Kasumi-1 (cell line): ENCODE measurements around the gene LARGE1.
"Not testable (repeated sequence)": the region's sequence is repeated elsewhere in the genome, so short reads cannot be mapped to it uniquely, and the experiment has no call there.

Source experiments
- DNase-seq, 2 experiments: peaks; one replicate each; lab custom pipeline; 2025; lab: John Stamatoyannopoulos, UW

Gene LARGE1

GRCh38 chr22:33884829-33885228, 35.4 kb downstream of the LARGE1 start:
- no peak for DNase-seq

- no peak for DNase-seq
These were observed 36.1 kb downstream of the LARGE1 start for GRCh38 chr22:33883961-33884808.

- DNase-seq: no peak
These were observed 36.7 kb downstream of the LARGE1 start for GRCh38 chr22:33883561-33883960.

- DNase-seq: no peak
These were observed 37.3 kb downstream of the LARGE1 start for GRCh38 chr22:33882991-33883390.

GRCh38 chr22:33880986-33881385, 39.3 kb downstream of the LARGE1 start:
- no peak for DNase-seq

- no peak for DNase-seq
These were observed 40.5 kb downstream of the LARGE1 start for GRCh38 chr22:33879796-33880195.

- no peak for DNase-seq
These were observed 45.0 kb downstream of the LARGE1 start for GRCh38 chr22:33875316-33875715.

GRCh38 chr22:33874206-33874605, 46.1 kb downstream of the LARGE1 start:
- DNase-seq: no peak

- no peak for DNase-seq
These were observed 46.6 kb downstream of the LARGE1 start for GRCh38 chr22:33873666-33874065.

GRCh38 chr22:33873186-33873585, 47.1 kb downstream of the LARGE1 start:
- no peak for DNase-seq

- DNase-seq: no peak
These were observed 48.3 kb downstream of the LARGE1 start for GRCh38 chr22:33871935-33872334.

GRCh38 chr22:33869946-33870345, 50.3 kb downstream of the LARGE1 start:
- no peak for DNase-seq

- no peak for DNase-seq
These were observed 52.3 kb downstream of the LARGE1 start for GRCh38 chr22:33867971-33868370.

GRCh38 chr22:33867118-33867866, 53.0 kb downstream of the LARGE1 start:
- no peak for DNase-seq

GRCh38 chr22:33866511-33866910, 53.8 kb downstream of the LARGE1 start:
- DNase-seq: no peak

GRCh38 chr22:33865996-33866395, 54.3 kb downstream of the LARGE1 start:
- no peak for DNase-seq

- DNase-seq: no peak
These were observed 55.0 kb downstream of the LARGE1 start for GRCh38 chr22:33865248-33865647.

GRCh38 chr22:33864723-33865130, 55.5 kb downstream of the LARGE1 start:
- DNase-seq: no peak

GRCh38 chr22:33861216-33861875, 58.9 kb downstream of the LARGE1 start:
- no peak for DNase-seq

- no peak for DNase-seq
These were observed 59.9 kb downstream of the LARGE1 start for GRCh38 chr22:33860386-33860785.

GRCh38 chr22:33859311-33859710, 61.0 kb downstream of the LARGE1 start:
- no peak for DNase-seq

GRCh38 chr22:33858653-33859052, 61.6 kb downstream of the LARGE1 start:
- not testable (repeated sequence) for DNase-seq

- DNase-seq: not testable (repeated sequence)
These were observed 62.5 kb downstream of the LARGE1 start for GRCh38 chr22:33857767-33858166.
